T-cell (primary cell): ENCODE measurements around the gene COG4. TPM values are rescaled to one million over a fixed set of nuclear protein-coding genes. Genes with fewer than 3 reads are reported as not detected.
A peak's percentile ranks its signal among the peaks of the same experiment; 100 is the strongest.
"Not testable (repeated sequence)": the region's sequence is repeated elsewhere in the genome, so short reads cannot be mapped to it uniquely, and the experiment has no call there.

Source experiments
- ATAC-seq, 4 experiments: fragments of 200-7000 bp in 3 of 4; fragments of 150-1000 bp in 1 of 4; cut with Tn5 transposase; replicated peaks in 1 of 4; 1 replicate in 3 of 4; 2 replicates in 1 of 4; pipeline ENCODE4 v1.10.0; 2021; ENCODE audit warnings: moderate library complexity in 3 of 4, mild to moderate bottlenecking in 2 of 4, moderate number of reproducible peaks in 1 of 4
- CTCF ChIA-PET, 2 donors: fragments of 300-600 bp; sonication (Branson Sonifier 250); formaldehyde crosslinking; loops; one replicate each; lab custom pipeline; 2022; ENCODE audit warnings: antibody characterized with exemption in 2 of 2; lab: Charles Lee
- POLR2A ChIA-PET, 2 donors: fragments of 300-600 bp; sonication (Branson Sonifier 250); formaldehyde crosslinking; loops; one replicate each; lab custom pipeline; 2022; ENCODE audit warnings: antibody characterized with exemption in 2 of 2; lab: Charles Lee
- DNase-seq, 35 experiments: peaks; one replicate each; pipeline versions ENCODE4 v3.0.0 to v3.0.0-alpha.2; 2013 to 2023
- H3K27ac ChIP-seq: one replicate; pipeline ENCODE4 v1.5.1; 2013; ENCODE audit warnings: low read length
- H3K27me3 ChIP-seq, 2 experiments: replicated peaks in 1 of 2; 1 replicate in 1 of 2; 2 replicates in 1 of 2; pipeline versions ENCODE4 v1.6.1 to v1.7.0; 2013; ENCODE audit warnings: low read length in 1 of 2, mixed read lengths in 1 of 2; ENCODE audit not compliant: control insufficient read depth in 2 of 2, insufficient read depth in 2 of 2; ENCODE audit errors: extremely low read depth in 1 of 2
- H3K36me3 ChIP-seq, 2 donors: 1 replicate in 1 of 2; 2 replicates in 1 of 2; pipeline versions ENCODE4 v1.6.1 to v1.7.0; 2013; ENCODE audit warnings: low read length in 1 of 2; ENCODE audit not compliant: control insufficient read depth in 2 of 2, insufficient read depth in 1 of 2; ENCODE audit errors: extremely low read depth in 1 of 2
- H3K4me1 ChIP-seq, 2 experiments: 1 replicate in 1 of 2; 2 replicates in 1 of 2; pipeline versions ENCODE4 v1.6.1 to v1.7.0; 2013; ENCODE audit warnings: low read length in 2 of 2, mixed read lengths in 1 of 2; ENCODE audit not compliant: insufficient read depth in 2 of 2, control insufficient read depth in 1 of 2; ENCODE audit errors: extremely low read depth in 1 of 2
- H3K4me3 ChIP-seq, 2 donors: 1 replicate in 1 of 2; 2 replicates in 1 of 2; pipeline versions ENCODE4 v1.5.1 to v1.7.0; 2013; ENCODE audit warnings: mild to moderate bottlenecking in 2 of 2, low read length in 1 of 2, moderate library complexity in 1 of 2; ENCODE audit not compliant: control insufficient read depth in 1 of 2; ENCODE audit errors: extremely low read depth in 1 of 2
- H3K9me3 ChIP-seq: 2 replicates; pipeline ENCODE4 v1.7.0; 2013
- H3K27ac Mint-ChIP-seq, 2 donors: one replicate each; pipeline ENCODE4 v1.8.0; 2020 to 2021; ENCODE audit warnings: mild to moderate bottlenecking in 2 of 2, mixed read lengths in 2 of 2
- H3K27me3 Mint-ChIP-seq, 2 donors: one replicate each; pipeline ENCODE4 v1.8.0; 2021 to 2022; ENCODE audit warnings: mixed read lengths in 2 of 2
- H3K36me3 Mint-ChIP-seq: one replicate; pipeline ENCODE4 v1.8.0; 2021; ENCODE audit warnings: mixed read lengths
- H3K4me1 Mint-ChIP-seq, 3 donors: one replicate each; pipeline ENCODE4 v1.8.0; 2020 to 2022; ENCODE audit warnings: mixed read lengths in 3 of 3, mild to moderate bottlenecking in 1 of 3
- H3K4me3 Mint-ChIP-seq, 3 donors: one replicate each; pipeline ENCODE4 v1.8.0; 2020 to 2022; ENCODE audit warnings: mild to moderate bottlenecking in 3 of 3, mixed read lengths in 3 of 3, moderate library complexity in 3 of 3
- H3K9me3 Mint-ChIP-seq, 3 donors: one replicate each; pipeline ENCODE4 v1.8.0; 2020 to 2022; ENCODE audit warnings: mixed read lengths in 3 of 3
- WGBS: methylation state at CpG from one replicate; pipeline ENCODE4 v1.1.5; 2013; ENCODE audit warnings: missing lambda C conversion rate; ENCODE audit not compliant: insufficient coverage; 5-methylcytosine and 5-hydroxymethylcytosine counted together
- total RNA-seq, 35 experiments: library from RNA in 6 of 35; stranded (reverse) in 6 of 35; fragments of 120-200 nt in 1 of 35; gene quantifications; one replicate each; pipeline versions ENCODE4 v1.2.1 to v1.2.4 and lab custom pipeline; 2013 to 2026

Gene COG4
- total RNA-seq, 5 donors from 2014 or later (not counting 1 experiment from before 2014, with no cell fraction given), result 49.5 to 70.6 (median 60.6) TPM

- no CpG with 5 or more reads among the region's 2 CpGs for WGBS
- Histone ChIP-seq H3K27ac (no peak overlapping the region), H3K27me3 (no peaks in the 10 kb centered on the region), H3K4me1 (peaks cover 0 to 2% of the 10 kb centered on the region in 2 experiments), H3K9me3 (no peaks in the 10 kb centered on the region), H3K4me3 (no peak overlapping the region), H3K36me3 (peaks cover 7 to 96% of the 10 kb centered on the region in 2 donors)
- ChIA-PET POLR2A (no interaction called here), CTCF (no interaction called here)
- H3K36me3 Mint-ChIP-seq, result peaks cover 54% of the 10 kb centered on the region
- H3K4me3 Mint-ChIP-seq, result no peak overlapping the region
- no peak overlapping the region for H3K27ac Mint-ChIP-seq
- H3K4me1 Mint-ChIP-seq, result peaks cover 18 to 41% (median 40%) of the 10 kb centered on the region in 3 donors
- no peaks in the 10 kb centered on the region for H3K9me3 Mint-ChIP-seq
- H3K27me3 Mint-ChIP-seq, result no peaks in the 10 kb centered on the region
- ATAC-seq (no peak), DNase-seq (no peak)
Measured at GRCh38 chr16:70534971-70535370, 11.6 kb upstream of the COG4 start.

GRCh38 chr16:70529954-70530353, 6.6 kb upstream of the COG4 start:
- Histone ChIP-seq H3K36me3 (peaks cover 6 to 81% of the 10 kb centered on the region in 2 donors), H3K4me1 (peaks cover 14 to 43% of the 10 kb centered on the region in 2 experiments)
- H3K9me3 Mint-ChIP-seq, DNase-seq, ATAC-seq, H3K27me3 Mint-ChIP-seq, H3K27ac ChIP-seq, H3K27me3 ChIP-seq, H3K9me3 ChIP-seq, H3K4me3 Mint-ChIP-seq, CTCF ChIA-PET, H3K4me3 ChIP-seq, H3K27ac Mint-ChIP-seq: not testable (repeated sequence)
- peaks cover 55% of the 10 kb centered on the region for H3K36me3 Mint-ChIP-seq
- POLR2A ChIA-PET, result interaction anchor here (0.6 to 0.7 kb wide), 3 partner anchors 9 to 208 kb away, joined by 3 to 4 read pairs (median 3); no protein-coding TSS in a partner anchor
- peaks cover 62 to 64% (median 63%) of the 10 kb centered on the region in 3 donors for H3K4me1 Mint-ChIP-seq
- WGBS, result no CpG with 5 or more reads among the region's 7 CpGs

GRCh38 chr16:70529051-70529777, 5.9 kb upstream of the COG4 start:
- no peaks in the 10 kb centered on the region for H3K27me3 Mint-ChIP-seq
- Histone ChIP-seq H3K36me3 (peaks cover 4 to 74% of the 10 kb centered on the region in 2 donors), H3K9me3 (no peaks in the 10 kb centered on the region), H3K4me1 (peaks cover 15 to 46% of the 10 kb centered on the region in 2 experiments), H3K4me3 (no peak overlapping the region), H3K27ac (no peak overlapping the region), H3K27me3 (no peaks in the 10 kb centered on the region)
- WGBS, result 92% methylated on average over 6 of the region's 8 CpGs
- ChIA-PET CTCF (no interaction called here), POLR2A (interaction anchor here in 1 of 2 donors (0.7 kb wide), 1 partner anchor 32 kb away, joined by 9 read pairs; no protein-coding TSS in a partner anchor)
- no peaks in the 10 kb centered on the region for H3K9me3 Mint-ChIP-seq
- no peak for ATAC-seq
- H3K4me1 Mint-ChIP-seq, result peaks cover 60 to 64% (median 63%) of the 10 kb centered on the region in 3 donors
- H3K4me3 Mint-ChIP-seq, result peak overlapping the region in 2 of 3 donors; percentile 4 to 41
- peak overlapping the region; percentile 34 to 36 for H3K27ac Mint-ChIP-seq
- peak in 2 of 35 experiments; percentile 11 to 55 for DNase-seq
- H3K36me3 Mint-ChIP-seq, result peaks cover 52% of the 10 kb centered on the region

GRCh38 chr16:70527315-70527996, 4.1 kb upstream of the COG4 start:
- 61% methylated on average over 2 of the region's 8 CpGs for WGBS
- DNase-seq (no peak), ATAC-seq (no peak)
- Histone ChIP-seq H3K4me3 (no peak overlapping the region), H3K36me3 (peaks cover 4 to 57% of the 10 kb centered on the region in 2 donors), H3K4me1 (peaks cover 18 to 52% of the 10 kb centered on the region in 2 experiments), H3K27me3 (no peaks in the 10 kb centered on the region), H3K27ac (no peak overlapping the region), H3K9me3 (no peaks in the 10 kb centered on the region)
- peaks cover 55 to 58% (median 58%) of the 10 kb centered on the region in 3 donors for H3K4me1 Mint-ChIP-seq
- H3K27ac Mint-ChIP-seq, result peak overlapping the region in 1 of 2 donors; percentile 53
- POLR2A ChIA-PET, result interaction anchor here in 1 of 2 donors (0.6 kb wide), 1 partner anchor 145 kb away, joined by 8 read pairs; no protein-coding TSS in a partner anchor
- H3K4me3 Mint-ChIP-seq, result peak overlapping the region in 2 of 3 donors; percentile 22 to 97
- H3K9me3 Mint-ChIP-seq, result no peaks in the 10 kb centered on the region
- CTCF ChIA-PET, result interaction anchor here in 1 of 2 donors (0.8 to 1.2 kb wide), 2 partner anchors 11 to 18 kb away, joined by 4 read pairs; no protein-coding TSS in a partner anchor
- H3K27me3 Mint-ChIP-seq, result no peaks in the 10 kb centered on the region
- peaks cover 42% of the 10 kb centered on the region for H3K36me3 Mint-ChIP-seq

GRCh38 chr16:70526403-70526802, 3.0 kb upstream of the COG4 start:
- WGBS, result 71% methylated on average over 5 of the region's 6 CpGs
- Mint-ChIP-seq H3K9me3 (no peaks in the 10 kb centered on the region), H3K27ac (peak overlapping the region; percentile 44 to 55), H3K27me3 (no peaks in the 10 kb centered on the region), H3K4me1 (peaks cover 54 to 63% (median 63%) of the 10 kb centered on the region in 3 donors), H3K4me3 (peak overlapping the region; percentile 40 to 97 (median 65)), H3K36me3 (peaks cover 37% of the 10 kb centered on the region)
- peaks cover 4 to 48% of the 10 kb centered on the region in 2 donors for H3K36me3 ChIP-seq
- no peaks in the 10 kb centered on the region for H3K27me3 ChIP-seq
- no peaks in the 10 kb centered on the region for H3K9me3 ChIP-seq
- H3K4me3 ChIP-seq, result no peak overlapping the region
- ATAC-seq, result no peak
- no peak overlapping the region for H3K27ac ChIP-seq
- ChIA-PET POLR2A (no interaction called here), CTCF (no interaction called here)
- DNase-seq, result no peak
- peaks cover 24 to 62% of the 10 kb centered on the region in 2 experiments for H3K4me1 ChIP-seq

GRCh38 chr16:70524399-70524825, 1.1 kb upstream of the COG4 start:
- Mint-ChIP-seq H3K4me3 (peak overlapping the region; percentile 97 to 98 (median 97)), H3K27ac (peak overlapping the region; percentile 99), H3K4me1 (peaks cover 65 to 72% (median 71%) of the 10 kb centered on the region in 3 donors), H3K36me3 (peaks cover 29% of the 10 kb centered on the region)
- H3K27me3 ChIP-seq, H3K9me3 Mint-ChIP-seq, H3K9me3 ChIP-seq, H3K27me3 Mint-ChIP-seq: not testable (repeated sequence)
- Histone ChIP-seq H3K4me1 (peaks cover 24 to 69% of the 10 kb centered on the region in 2 experiments), H3K4me3 (peak overlapping the region; percentile 84 to 95), H3K27ac (peak overlapping the region; percentile 97), H3K36me3 (peaks cover 4 to 28% of the 10 kb centered on the region in 2 donors)
- ChIA-PET CTCF (interaction anchor here (0.8 to 1.4 kb wide), 7 partner anchors 10 to 247 kb away, joined by 3 to 5 read pairs (median 3); no protein-coding TSS in a partner anchor), POLR2A (interaction anchor here in 1 of 2 donors (0.5 to 1.7 kb wide), 3 partner anchors 16 to 178 kb away, joined by 4 to 10 read pairs (median 5); partner anchors contain the start of gene DDX19A)
- WGBS, result under 1% methylated on average over 21 of the region's 24 CpGs
- ATAC-seq (peak; percentile 7 to 39 (median 8)), DNase-seq (peak in 33 of 35 experiments; percentile 2 to 61 (median 28))
